Measurements from ENCODE around the gene SFXN3.

DNA sequence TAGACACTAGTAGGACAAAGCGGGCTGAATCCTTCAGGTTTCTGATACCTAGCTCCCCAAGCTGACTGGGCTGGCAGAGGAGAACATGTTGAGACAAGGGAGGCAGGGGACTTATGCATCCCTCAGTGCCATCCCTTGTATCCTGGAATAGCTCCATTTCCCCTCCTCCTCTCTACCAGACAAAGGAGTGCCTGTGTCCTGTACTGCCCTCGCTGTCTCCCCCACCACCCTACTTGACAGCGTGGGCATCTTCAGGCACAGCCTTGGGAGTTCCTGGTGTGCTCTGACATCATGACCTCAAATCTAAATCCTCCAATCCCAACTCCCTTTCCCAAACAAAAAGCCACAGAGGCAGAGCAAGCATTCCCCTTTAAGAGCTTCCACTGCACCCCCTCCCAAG, 9.0 kb downstream of the SFXN3 start:
- TF ChIP-seq, protein P1, sequence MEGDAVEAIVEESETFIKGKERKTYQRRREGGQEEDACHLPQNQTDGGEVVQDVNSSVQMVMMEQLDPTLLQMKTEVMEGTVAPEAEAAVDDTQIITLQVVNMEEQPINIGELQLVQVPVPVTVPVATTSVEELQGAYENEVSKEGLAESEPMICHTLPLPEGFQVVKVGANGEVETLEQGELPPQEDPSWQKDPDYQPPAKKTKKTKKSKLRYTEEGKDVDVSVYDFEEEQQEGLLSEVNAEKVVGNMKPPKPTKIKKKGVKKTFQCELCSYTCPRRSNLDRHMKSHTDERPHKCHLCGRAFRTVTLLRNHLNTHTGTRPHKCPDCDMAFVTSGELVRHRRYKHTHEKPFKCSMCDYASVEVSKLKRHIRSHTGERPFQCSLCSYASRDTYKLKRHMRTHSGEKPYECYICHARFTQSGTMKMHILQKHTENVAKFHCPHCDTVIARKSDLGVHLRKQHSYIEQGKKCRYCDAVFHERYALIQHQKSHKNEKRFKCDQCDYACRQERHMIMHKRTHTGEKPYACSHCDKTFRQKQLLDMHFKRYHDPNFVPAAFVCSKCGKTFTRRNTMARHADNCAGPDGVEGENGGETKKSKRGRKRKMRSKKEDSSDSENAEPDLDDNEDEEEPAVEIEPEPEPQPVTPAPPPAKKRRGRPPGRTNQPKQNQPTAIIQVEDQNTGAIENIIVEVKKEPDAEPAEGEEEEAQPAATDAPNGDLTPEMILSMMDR (IDR thresholded peaks at IDR 0.05): no peak
- no peak for TF ChIP-seq EP300 (IDR thresholded peaks at IDR 0.05; ENCODE audit: low read depth)
